C1 segment of cervical spinal cord (tissue), 14 donors: ENCODE data around the gene SERPINF2.
A peak's percentile ranks its signal among the peaks of the same experiment; 100 is the strongest.
"Not testable (repeated sequence)": the region's sequence is repeated elsewhere in the genome, so short reads cannot be mapped to it uniquely, and the experiment has no call there.

Source experiments
- DNase-seq, 14 donors: peaks; one replicate each; lab custom pipeline; 2025; lab: John Stamatoyannopoulos, UW

Gene SERPINF2

DNA sequence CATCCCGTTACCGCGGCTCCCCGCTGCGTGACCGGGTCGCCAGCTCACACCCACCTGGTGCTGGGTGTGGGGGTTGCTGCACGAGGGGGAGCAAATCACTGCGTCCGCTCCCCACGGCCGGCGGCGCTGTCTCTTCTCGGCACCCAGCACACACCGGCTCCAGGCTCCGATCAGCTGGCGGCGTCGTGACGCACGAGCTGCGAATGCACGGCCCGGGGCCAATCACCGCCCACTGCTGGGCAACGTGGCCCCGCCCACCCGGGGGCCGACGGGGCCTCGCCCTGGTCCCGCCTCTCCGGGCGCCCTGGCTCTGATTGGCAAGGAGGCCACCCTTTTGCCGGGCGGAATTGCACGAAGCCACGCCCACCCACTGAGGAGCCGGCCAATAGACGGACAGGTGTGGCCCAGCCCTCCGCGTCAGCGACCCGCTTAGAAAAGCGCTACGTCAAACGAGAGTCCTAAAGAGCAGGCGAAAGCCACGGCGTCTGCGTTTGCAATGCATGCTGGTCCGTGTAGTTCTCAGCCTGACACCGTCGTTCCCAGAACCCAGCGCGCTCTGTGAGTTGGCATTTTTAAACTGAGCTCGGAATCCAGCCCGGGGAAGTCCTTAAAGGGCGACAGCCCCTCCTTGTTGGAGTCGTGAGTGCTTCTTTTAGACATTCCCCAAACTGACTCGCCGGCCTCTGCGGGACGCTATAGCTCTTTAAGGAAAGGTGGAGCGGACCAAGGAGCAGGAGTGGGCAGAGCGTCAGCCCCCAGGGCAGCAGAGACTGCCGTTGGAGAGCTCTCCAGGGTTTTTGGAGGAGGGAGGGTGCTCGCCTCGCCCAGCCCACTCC is 26.4 kb upstream of the SERPINF2 start:
- DNase-seq: peak; percentile 94 to 100 (median 99)

DNA sequence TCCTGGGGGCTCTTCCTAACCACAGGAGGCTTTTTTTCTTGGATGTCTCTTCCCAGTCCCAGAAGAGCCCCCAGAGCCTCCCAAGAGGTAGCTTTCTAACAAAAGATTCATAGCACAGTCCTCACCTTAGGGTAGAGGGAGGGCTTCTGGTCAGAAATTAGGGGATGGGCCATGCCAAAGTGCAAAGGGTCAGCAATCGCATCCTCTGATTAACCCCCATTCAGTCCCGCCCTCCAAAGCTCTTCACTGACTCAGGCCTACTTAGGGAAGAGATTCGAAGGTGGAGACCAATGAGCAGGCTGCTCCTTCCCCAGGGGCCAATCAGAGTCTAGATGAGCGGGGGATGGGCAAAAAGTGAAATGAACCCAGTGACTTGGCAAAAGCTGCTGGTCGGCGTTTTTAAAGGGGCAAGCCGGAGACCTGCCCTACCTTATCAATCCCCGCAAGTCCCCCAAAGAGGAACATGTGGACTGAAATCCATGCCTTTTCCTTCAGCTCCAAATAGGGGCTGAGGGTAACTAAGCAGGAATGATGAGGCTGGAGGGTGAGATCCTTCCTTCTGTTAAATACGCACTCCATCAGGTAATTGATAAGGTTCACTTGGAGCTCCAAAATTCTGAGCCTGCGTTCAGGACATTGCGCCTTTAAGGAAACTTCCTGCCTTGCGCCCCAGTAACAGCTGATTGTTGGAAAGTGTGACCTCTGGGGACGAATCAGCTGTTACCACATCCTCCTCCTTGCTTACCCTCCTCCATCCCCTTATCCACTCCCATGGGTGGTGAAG is 25.6 kb upstream of the SERPINF2 start:
- DNase-seq: peak; percentile 54 to 96 (median 91)

GRCh38 chr17:1718362-1719165 is 24.1 kb upstream of the SERPINF2 start:
- DNase-seq: no peak

DNA sequence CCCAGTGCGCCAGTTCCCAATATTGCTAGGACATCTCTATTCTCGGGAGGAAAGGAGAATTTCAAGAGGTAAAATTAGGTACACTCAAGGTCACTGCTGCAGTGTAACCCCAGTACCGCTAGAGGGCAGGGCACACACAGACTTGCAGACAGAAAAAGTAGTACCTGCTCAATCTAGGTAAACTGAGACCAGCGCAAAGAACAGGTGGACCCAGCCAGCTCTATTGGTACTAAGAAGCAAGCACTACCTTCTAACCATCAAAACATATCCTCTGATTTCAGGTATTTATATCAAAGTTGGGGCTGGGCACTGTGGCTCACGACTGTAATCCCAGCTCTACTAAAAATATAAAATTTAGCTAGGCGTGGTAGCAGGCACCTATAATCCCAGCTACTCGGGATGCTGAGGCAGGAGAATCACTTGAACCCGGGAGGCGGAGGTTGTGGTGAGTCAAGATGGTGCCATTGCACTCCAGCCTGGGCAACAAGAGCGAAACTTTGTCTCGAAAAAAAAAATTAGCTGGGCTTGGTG is 21.8 kb upstream of the SERPINF2 start:
- peak in 7 of 14 donors; percentile 17 to 44 (median 25) for DNase-seq

DNA sequence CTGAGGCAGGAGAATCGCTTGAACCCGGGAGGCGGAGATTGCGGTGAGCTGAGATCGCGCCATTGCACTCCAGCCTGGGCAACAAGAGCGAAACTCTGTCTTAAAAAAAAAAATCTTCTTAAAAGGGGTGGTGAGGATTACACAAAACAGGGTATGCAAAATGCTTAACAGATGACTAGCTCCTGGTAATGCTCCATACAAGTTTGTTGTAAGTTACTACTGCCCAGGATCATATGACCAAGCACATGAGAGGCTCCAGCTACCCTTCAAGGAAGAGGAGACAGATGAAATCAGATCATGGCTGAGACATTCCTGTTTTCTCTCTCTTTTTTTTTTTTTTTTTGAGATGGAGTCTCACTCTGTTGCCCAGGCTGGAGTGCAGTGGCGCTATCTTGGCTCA is 20.6 kb upstream of the SERPINF2 start:
- not testable (repeated sequence) for DNase-seq

- peak; percentile 26 to 91 (median 80) for DNase-seq
Measured at GRCh38 chr17:1724351-1724868, 18.3 kb upstream of the SERPINF2 start, which contains the start of gene WDR81. Gene WDR81, plus strand, starts transcription at chr17:1724704. Its CDS starts 256 bp downstream, at chr17:1724960.

GRCh38 chr17:1724869-1725641 is 17.6 kb upstream of the SERPINF2 start:
- DNase-seq: peak in 3 of 14 donors; percentile 57 to 68 (median 68)

- no peak for DNase-seq
Measured at GRCh38 chr17:1725642-1726511, 16.8 kb upstream of the SERPINF2 start.

- no peak for DNase-seq
Measured at GRCh38 chr17:1726626-1727257, 15.9 kb upstream of the SERPINF2 start.

DNA sequence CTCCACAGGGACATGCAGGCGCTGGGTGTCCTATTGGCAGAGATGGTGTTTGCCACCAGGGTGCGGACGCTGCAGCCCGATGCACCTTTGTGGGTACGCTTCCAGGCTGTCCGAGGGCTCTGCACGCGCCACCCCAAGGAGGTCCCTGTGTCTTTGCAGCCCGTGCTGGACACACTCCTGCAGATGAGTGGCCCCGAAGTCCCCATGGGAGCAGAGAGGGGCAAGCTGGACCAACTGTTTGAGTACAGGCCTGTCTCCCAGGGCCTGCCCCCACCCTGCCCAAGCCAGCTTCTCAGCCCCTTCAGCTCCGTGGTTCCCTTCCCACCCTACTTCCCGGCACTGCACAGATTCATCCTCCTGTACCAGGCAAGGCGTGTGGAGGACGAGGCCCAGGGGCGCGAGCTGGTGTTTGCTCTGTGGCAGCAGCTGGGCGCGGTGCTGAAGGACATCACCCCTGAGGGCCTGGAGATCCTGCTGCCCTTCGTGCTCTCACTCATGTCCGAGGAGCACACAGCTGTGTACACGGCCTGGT is 15.3 kb upstream of the SERPINF2 start:
- DNase-seq: no peak

DNA sequence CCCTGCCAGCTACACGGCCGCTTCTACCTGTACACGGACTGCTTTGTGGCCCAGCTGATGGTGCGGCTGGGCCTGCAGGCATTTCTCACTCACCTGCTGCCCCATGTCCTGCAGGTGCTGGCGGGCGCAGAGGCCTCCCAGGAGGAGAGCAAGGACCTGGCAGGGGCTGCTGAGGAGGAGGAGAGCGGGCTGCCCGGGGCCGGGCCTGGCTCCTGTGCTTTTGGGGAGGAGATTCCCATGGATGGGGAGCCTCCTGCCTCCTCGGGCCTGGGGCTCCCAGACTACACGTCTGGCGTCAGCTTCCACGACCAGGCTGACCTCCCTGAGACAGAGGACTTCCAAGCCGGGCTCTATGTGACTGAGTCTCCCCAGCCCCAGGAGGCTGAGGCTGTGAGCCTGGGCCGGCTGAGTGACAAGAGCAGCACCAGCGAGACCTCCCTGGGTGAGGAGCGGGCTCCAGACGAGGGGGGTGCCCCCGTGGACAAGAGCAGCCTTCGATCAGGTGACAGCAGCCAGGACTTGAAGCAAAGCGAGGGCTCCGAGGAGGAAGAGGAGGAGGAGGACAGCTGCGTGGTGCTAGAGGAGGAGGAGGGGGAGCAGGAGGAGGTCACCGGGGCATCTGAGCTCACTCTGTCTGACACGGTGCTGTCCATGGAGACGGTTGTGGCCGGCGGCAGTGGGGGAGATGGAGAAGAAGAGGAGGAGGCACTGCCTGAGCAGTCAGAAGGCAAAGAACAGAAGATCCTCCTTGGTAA is 14.6 kb upstream of the SERPINF2 start:
- no peak for DNase-seq

- no peak for DNase-seq
Measured at GRCh38 chr17:1729966-1730325, 12.7 kb upstream of the SERPINF2 start.

DNA sequence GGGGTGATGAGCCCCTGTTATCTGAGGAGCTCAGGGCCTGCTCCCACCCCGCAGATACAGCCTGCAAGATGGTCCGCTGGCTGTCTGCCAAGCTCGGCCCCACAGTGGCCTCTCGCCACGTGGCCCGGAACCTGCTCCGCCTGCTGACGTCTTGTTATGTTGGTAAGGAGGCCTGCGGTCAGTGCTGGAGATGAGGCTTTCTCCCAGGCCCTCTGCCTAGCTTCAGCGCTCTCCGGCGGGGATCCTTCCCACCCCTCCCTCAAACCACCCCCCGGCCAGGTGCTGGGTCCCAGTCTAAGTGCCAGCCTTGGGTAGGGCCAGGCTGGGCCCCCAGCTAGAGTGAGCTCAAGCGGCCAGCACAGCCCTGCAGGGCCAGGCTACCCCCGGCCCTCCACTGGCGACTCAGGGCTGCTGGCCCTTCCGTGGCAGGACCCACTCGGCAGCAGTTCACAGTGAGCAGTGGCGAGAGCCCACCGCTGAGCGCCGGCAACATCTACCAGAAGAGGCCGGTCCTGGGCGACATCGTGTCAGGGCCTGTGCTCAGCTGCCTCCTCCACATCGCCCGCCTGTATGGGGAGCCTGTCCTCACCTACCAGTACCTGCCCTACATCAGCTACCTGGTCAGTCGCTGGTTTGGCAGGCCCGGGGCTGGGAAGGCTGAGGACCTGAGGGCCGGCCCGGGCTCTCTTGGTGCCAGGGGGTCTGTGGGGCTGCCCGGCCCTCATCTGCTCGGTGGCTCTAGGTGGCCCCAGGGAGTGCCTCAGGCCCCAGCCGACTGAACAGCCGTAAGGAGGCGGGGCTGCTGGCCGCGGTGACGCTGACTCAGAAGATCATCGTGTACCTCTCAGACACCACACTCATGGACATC is 12.1 kb upstream of the SERPINF2 start:
- DNase-seq: peak in 4 of 14 donors; percentile 10 to 62 (median 29)

GRCh38 chr17:1731194-1731506 is 11.5 kb upstream of the SERPINF2 start:
- no peak for DNase-seq

GRCh38 chr17:1732241-1732832 is 10.3 kb upstream of the SERPINF2 start:
- DNase-seq: no peak

DNA sequence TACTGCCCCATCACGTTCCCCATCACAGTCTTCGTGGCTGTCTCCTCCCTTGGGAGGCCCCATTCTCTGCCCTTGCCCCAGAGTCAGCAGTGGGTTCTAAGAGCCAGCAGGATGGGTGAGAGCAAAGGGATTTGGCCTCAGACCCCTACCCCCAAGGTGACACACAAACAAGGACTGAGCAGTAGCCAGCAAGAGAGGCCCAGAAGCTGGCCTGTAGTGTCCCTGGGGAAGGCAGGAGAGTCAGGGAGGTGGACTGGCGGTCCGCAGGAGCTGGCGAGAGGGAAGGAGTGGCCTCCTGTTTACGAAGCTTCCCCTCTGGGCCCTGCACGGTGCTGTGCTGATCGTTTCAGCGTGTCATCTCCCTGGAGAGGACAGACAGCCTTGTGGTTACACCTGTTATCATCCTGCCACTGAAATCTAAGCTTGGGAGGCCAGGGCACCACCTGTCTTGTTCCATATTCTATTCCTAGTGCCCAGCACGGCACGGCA is 9.8 kb upstream of the SERPINF2 start:
- no peak for DNase-seq

DNA sequence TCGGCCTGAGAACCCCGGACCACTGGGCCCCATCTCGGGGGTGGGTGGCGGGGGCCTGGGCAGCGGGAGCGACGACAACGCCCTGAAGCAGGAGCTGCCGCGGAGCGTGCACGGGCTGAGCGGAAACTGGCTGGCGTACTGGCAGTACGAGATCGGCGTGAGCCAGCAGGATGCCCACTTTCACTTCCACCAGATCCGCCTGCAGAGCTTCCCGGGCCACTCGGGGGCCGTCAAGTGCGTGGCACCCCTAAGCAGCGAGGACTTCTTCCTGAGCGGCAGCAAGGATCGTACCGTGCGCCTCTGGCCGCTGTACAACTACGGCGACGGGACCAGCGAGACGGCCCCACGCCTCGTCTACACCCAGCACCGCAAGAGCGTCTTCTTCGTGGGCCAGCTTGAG is 8.9 kb upstream of the SERPINF2 start:
- DNase-seq: peak in 1 of 14 donors; percentile 25
